ENCODE results near the gene N4BP2L2. TPM values are rescaled to one million over a fixed set of nuclear protein-coding genes. Genes with fewer than 3 reads are reported as not detected.

The N4BP2L2 gene
- total RNA-seq, 3 donors from 2014 or later, result 130 to 341 (median 250) TPM

- H3K9me3 ChIP-seq, result no peaks in the 10 kb centered on the region
- no peaks in the 10 kb centered on the region for H3K4me1 ChIP-seq
- no peak overlapping the region for H3K27ac ChIP-seq
- intact Hi-C loops (cut with DNase I; ENCODE audit: low total_unique reads), result no loop called here
- H3K4me3 ChIP-seq, result no peak overlapping the region
- H3K27me3 ChIP-seq, result no peaks in the 10 kb centered on the region
- H3K36me3 ChIP-seq, result peaks cover 3% of the 10 kb centered on the region
- TF ChIP-seq POLR2A (IDR thresholded peaks at IDR 0.05) (no peak), POLR2AphosphoS5 (IDR thresholded peaks at IDR 0.05) (no peak)
- TF ChIP-seq, protein P1, sequence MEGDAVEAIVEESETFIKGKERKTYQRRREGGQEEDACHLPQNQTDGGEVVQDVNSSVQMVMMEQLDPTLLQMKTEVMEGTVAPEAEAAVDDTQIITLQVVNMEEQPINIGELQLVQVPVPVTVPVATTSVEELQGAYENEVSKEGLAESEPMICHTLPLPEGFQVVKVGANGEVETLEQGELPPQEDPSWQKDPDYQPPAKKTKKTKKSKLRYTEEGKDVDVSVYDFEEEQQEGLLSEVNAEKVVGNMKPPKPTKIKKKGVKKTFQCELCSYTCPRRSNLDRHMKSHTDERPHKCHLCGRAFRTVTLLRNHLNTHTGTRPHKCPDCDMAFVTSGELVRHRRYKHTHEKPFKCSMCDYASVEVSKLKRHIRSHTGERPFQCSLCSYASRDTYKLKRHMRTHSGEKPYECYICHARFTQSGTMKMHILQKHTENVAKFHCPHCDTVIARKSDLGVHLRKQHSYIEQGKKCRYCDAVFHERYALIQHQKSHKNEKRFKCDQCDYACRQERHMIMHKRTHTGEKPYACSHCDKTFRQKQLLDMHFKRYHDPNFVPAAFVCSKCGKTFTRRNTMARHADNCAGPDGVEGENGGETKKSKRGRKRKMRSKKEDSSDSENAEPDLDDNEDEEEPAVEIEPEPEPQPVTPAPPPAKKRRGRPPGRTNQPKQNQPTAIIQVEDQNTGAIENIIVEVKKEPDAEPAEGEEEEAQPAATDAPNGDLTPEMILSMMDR (IDR thresholded peaks at IDR 0.05), result no peak
- DNase-seq (ENCODE audit: low spot score in 2 of 2), result no peak
Observed at GRCh38 chr13:32403108-32403507, 135.5 kb downstream of the N4BP2L2 start.

- H3K27ac ChIP-seq, result no peak overlapping the region
- intact Hi-C loops (cut with DNase I; ENCODE audit: low total_unique reads), result no loop called here
Observed at GRCh38 chr13:32391101-32391619, 147.4 kb downstream of the N4BP2L2 start.

DNA sequence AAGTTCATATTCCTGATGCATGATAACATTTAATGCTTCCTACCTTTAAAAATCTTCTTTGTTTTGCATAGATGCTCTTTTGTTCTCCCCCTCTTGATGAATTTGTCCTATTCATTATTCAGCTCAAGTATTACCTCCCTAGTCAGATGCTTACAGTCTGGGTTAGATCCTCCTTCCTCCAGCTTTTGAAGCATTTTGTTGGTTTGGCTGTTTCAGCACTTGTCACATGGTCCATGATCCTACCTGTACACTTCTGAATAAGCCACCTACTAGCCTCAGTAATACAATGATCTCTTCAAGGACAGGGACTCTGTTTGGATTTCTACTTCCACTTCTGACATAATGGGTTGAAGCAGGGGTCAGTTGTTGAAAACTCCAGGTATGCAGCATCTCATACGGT is 148.1 kb downstream of the N4BP2L2 start:
- Histone ChIP-seq H3K4me1 (no peaks in the 10 kb centered on the region), H3K36me3 (no peaks in the 10 kb centered on the region), H3K27ac (no peak overlapping the region), H3K27me3 (no peaks in the 10 kb centered on the region), H3K4me3 (no peak overlapping the region), H3K9me3 (no peaks in the 10 kb centered on the region)
- DNase-seq (ENCODE audit: low spot score in 2 of 2), result no peak
- intact Hi-C loops (cut with DNase I; ENCODE audit: low total_unique reads), result no loop called here
- no peak for TF ChIP-seq POLR2A (IDR thresholded peaks at IDR 0.05)
- no peak for TF ChIP-seq POLR2AphosphoS5 (IDR thresholded peaks at IDR 0.05)
- TF ChIP-seq, protein P1 (IDR thresholded peaks at IDR 0.05), result no peak

More at GRCh38 chr13:32391101-32391619, 147.4 kb downstream of the N4BP2L2 start:
- H3K4me3 ChIP-seq, result no peak overlapping the region
- no peaks in the 10 kb centered on the region for H3K4me1 ChIP-seq
- H3K9me3 ChIP-seq, result no peaks in the 10 kb centered on the region
- no peak for DNase-seq (ENCODE audit: low spot score in 2 of 2)
- TF ChIP-seq POLR2A (IDR thresholded peaks at IDR 0.05) (no peak), POLR2AphosphoS5 (IDR thresholded peaks at IDR 0.05) (no peak)
- TF ChIP-seq, protein P1 (IDR thresholded peaks at IDR 0.05), result no peak
- no peaks in the 10 kb centered on the region for H3K36me3 ChIP-seq
- H3K27me3 ChIP-seq, result no peaks in the 10 kb centered on the region

GRCh38 chr13:32390048-32390447 is 148.5 kb downstream of the N4BP2L2 start:
- no peak overlapping the region for H3K27ac ChIP-seq
- no peaks in the 10 kb centered on the region for H3K4me1 ChIP-seq
- H3K9me3 ChIP-seq, result no peaks in the 10 kb centered on the region
- H3K4me3 ChIP-seq, result no peak overlapping the region
- intact Hi-C loops (cut with DNase I; ENCODE audit: low total_unique reads), result no loop called here
- TF ChIP-seq, protein P1 (IDR thresholded peaks at IDR 0.05), result no peak
- TF ChIP-seq POLR2AphosphoS5 (IDR thresholded peaks at IDR 0.05) (no peak), POLR2A (IDR thresholded peaks at IDR 0.05) (no peak)
- DNase-seq (ENCODE audit: low spot score in 2 of 2), result no peak
- H3K27me3 ChIP-seq, result no peaks in the 10 kb centered on the region
- H3K36me3 ChIP-seq, result no peaks in the 10 kb centered on the region

GRCh38 chr13:32385410-32385809 is 153.2 kb downstream of the N4BP2L2 start:
- Histone ChIP-seq H3K9me3 (no peaks in the 10 kb centered on the region), H3K27ac (peak overlapping the region in 1 of 2 donors; percentile 53), H3K27me3 (no peaks in the 10 kb centered on the region), H3K4me3 (no peak overlapping the region), H3K4me1 (no peaks in the 10 kb centered on the region), H3K36me3 (no peaks in the 10 kb centered on the region)
- intact Hi-C loops (cut with DNase I; ENCODE audit: low total_unique reads), result no loop called here
- DNase-seq (ENCODE audit: low spot score in 2 of 2), result no peak
- TF ChIP-seq, protein P1 (IDR thresholded peaks at IDR 0.05), result no peak
- TF ChIP-seq POLR2AphosphoS5 (IDR thresholded peaks at IDR 0.05) (no peak), POLR2A (IDR thresholded peaks at IDR 0.05) (no peak)

Data from breast epithelium (tissue), 4 donors.